Measurements from ENCODE around the gene NEXN. TPM values are rescaled to one million over a fixed set of nuclear protein-coding genes. Genes with fewer than 3 reads are reported as not detected.

NEXN gene
- total and polyA plus RNA-seq, 2 of the 8 experiments (the other 6 are each of a cell fraction or from before 2014, with no cell fraction given): 0.20 to 2.9 TPM

DNA sequence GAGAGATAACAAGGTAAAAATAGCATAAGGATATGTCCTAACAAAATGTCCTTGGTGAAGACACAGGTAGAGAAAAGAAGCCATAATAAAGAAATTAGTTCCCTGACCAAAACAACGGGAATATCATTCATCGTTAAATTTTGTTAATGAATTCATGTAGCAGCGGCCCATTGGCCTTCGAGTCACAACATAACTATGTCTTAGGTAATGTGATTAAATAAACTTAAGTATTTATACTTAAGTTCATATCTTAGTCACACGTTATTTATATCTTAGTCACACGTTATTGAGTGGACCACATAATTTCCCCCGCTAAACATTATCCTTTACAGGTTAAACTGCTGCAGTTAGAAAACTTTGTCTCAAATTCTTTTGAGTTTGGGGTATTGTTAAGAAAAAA, 1.2 kb downstream of the NEXN start:
- Histone ChIP-seq H3K56ac (replicated peaks; ENCODE audit: insufficient read length, low read depth, low read length) (no peak overlapping the region), H3K79me1 (ENCODE audit: low read depth, low read length) (no peaks in the 10 kb centered on the region), H3K14ac (ENCODE audit: insufficient read length) (no peak overlapping the region), H3K23ac (ENCODE audit: insufficient read length) (no peak overlapping the region), H3K18ac (ENCODE audit: extremely low read depth, low read length) (no peak overlapping the region), H2BK15ac (ENCODE audit: low read length) (no peak overlapping the region), H3K9me3 (ENCODE audit: insufficient read depth in 2 of 2, low read depth in 1 of 2, low read length in 1 of 2) (no peaks in the 10 kb centered on the region), H2AK5ac (ENCODE audit: low read depth, low read length) (no peak overlapping the region), H2BK20ac (ENCODE audit: low read length) (no peak overlapping the region), H4K8ac (ENCODE audit: extremely low read depth, insufficient read depth, low read length) (no peak overlapping the region), H4K91ac (replicated peaks; ENCODE audit: insufficient read length, low read length) (no peak overlapping the region), H2BK5ac (ENCODE audit: low read depth, low read length) (no peak overlapping the region), H3K4me3 (ENCODE audit: extremely low read depth in 1 of 4, insufficient read depth in 2 of 4, low read depth in 3 of 4, low read length in 4 of 4) (peak overlapping the region in 3 of 4 experiments; percentile 70 to 93 (median 92); a peak in 6 of 8 replicates), H4K5ac (ENCODE audit: insufficient read length, low read depth, low read length) (no peak overlapping the region), H3K23me2 (ENCODE audit: low read depth, low read length) (peaks cover 5% of the 10 kb centered on the region), H3K36me3 (ENCODE audit: control insufficient read depth in 2 of 4, insufficient read depth in 4 of 4, low read length in 3 of 4) (no peaks in the 10 kb centered on the region), H3K27ac (ENCODE audit: low read depth, low read length) (no peak overlapping the region), H4K20me1 (replicated peaks in 1 of 2; ENCODE audit: control insufficient read depth in 1 of 2, insufficient read depth in 2 of 2, low read length in 2 of 2) (no peaks in the 10 kb centered on the region), H3K79me2 (ENCODE audit: control insufficient read depth in 1 of 2, insufficient read depth in 2 of 2, low read length in 2 of 2) (no peaks in the 10 kb centered on the region), H2BK120ac (replicated peaks; ENCODE audit: low read depth, low read length) (no peak overlapping the region), H3K4ac (replicated peaks; ENCODE audit: insufficient read length, low read depth, low read length) (no peak overlapping the region), H2AFZ (ENCODE audit: low read length) (no peak overlapping the region), H3K4me2 (ENCODE audit: insufficient read depth in 1 of 2, low read depth in 2 of 2, low read length in 2 of 2) (peak overlapping the region; percentile 59 to 76), H3K9ac (replicated peaks in 1 of 4; ENCODE audit: extremely low read depth in 1 of 4, low read depth in 3 of 4, low read length in 3 of 4) (no peak overlapping the region), H3K27me3 (replicated peaks in 1 of 4; ENCODE audit: control insufficient read depth in 3 of 4, extremely low read depth in 1 of 4, insufficient read depth in 3 of 4, low read length in 3 of 4) (no peaks in the 10 kb centered on the region), H2BK12ac (ENCODE audit: low read depth, low read length) (no peak overlapping the region), H3K4me1 (replicated peaks in 1 of 4; ENCODE audit: control insufficient read depth in 3 of 4, insufficient read depth in 4 of 4, low read length in 3 of 4) (peaks cover 0 to 3% (median 0%) of the 10 kb centered on the region in 4 experiments; a peak in 1 of 7 replicates)
- WGBS, 2 experiments (ENCODE audit: extremely low coverage in 1 of 2, insufficient coverage in 1 of 2, insufficient read length in 1 of 2, insufficient replicate concordance in 2 of 2, low coverage in 1 of 2, low lambda C conversion rate in 2 of 2, missing lambda C conversion rate in 1 of 2): 53% methylated on average over 7 of the region's 7 CpGs; no CpG with 5 or more reads in 1 of the 2 experiments
- CTCF ChIA-PET (ENCODE audit: partially characterized antibody): no interaction called here
- POLR2A ChIA-PET (ENCODE audit: partially characterized antibody): interaction anchor here (1.1 to 2.2 kb wide), 3 partner anchors 11 to 207 kb away, joined by 3 to 10 read pairs (median 6); partner anchors contain the start of gene ZZZ3
- DNase-seq (ENCODE audit: low read depth in 1 of 2, low spot score in 2 of 2): no peak
- no peak for TF ChIP-seq GTF2F1 (IDR thresholded peaks at IDR 0.05; ENCODE audit: borderline replicate concordance, low read depth, low read length)
- TF ChIP-seq SRF (IDR thresholded peaks at IDR 0.05; ENCODE audit: low read depth, low read length): no peak
- TF ChIP-seq CHD2 (IDR thresholded peaks at IDR 0.05; ENCODE audit: low read length): no peak
- no peak for TF ChIP-seq FOSL1 (IDR thresholded peaks at IDR 0.05; ENCODE audit: insufficient read depth, low read depth, low read length)
- TF ChIP-seq EZH2 (IDR thresholded peaks at IDR 0.05; ENCODE audit: low read depth, low read length, severe bottlenecking): no peak
- no peak for TF ChIP-seq PHF8 (conservative IDR thresholded peaks at IDR 0.05; ENCODE audit: low read depth, low read length)
- no peak for FAIRE-seq
